IMR-90 (cell line): Measurements from ENCODE around the gene ABLIM3. TPM values are rescaled to one million over a fixed set of nuclear protein-coding genes. Genes with fewer than 3 reads are reported as not detected.

Experiments used
- ATAC-seq: fragments of 200-7000 bp; cut with Tn5 transposase; 2 replicates; pipeline ENCODE4 v1.9.1; 2020; ENCODE audit warnings: low read depth, mild to moderate bottlenecking, moderate library complexity
- BruUV-seq: library from RNA; stranded (reverse); fragments of 400-500 nt; replicated peaks from 2 replicates; lab custom pipeline; 2021; lab: Mats Ljungman, UMichigan
- CTCF ChIA-PET: fragments of 300-600 bp; formaldehyde crosslinking; extraction: SDS; loops from one replicate; lab custom pipeline; 2021; ENCODE audit warnings: antibody characterized with exemption; lab: Yijun Ruan, JAX
- POLR2A ChIA-PET: fragments of 300-600 bp; sonication (Branson Sonifier 250); formaldehyde crosslinking; loops from one replicate; lab custom pipeline; 2022; ENCODE audit warnings: antibody characterized with exemption; ENCODE audit not compliant: unreplicated experiment; lab: Charles Lee
- DNase-seq: peaks from one replicate; pipeline ENCODE4 v3.0.0; 2013
- H2AFZ ChIP-seq: replicated peaks from 2 replicates; pipeline ENCODE3; 2013; ENCODE audit warnings: low read length, mild to moderate bottlenecking; ENCODE audit not compliant: poor library complexity
- H2AK5ac ChIP-seq: 2 replicates; pipeline ENCODE4 v1.6.1; 2013; ENCODE audit warnings: low read depth, low read length, inconsistent platforms
- H2AK9ac ChIP-seq: replicated peaks from 2 replicates; pipeline ENCODE3; 2013; ENCODE audit warnings: mild to moderate bottlenecking, low read depth, low read length, moderate library complexity; ENCODE audit not compliant: poor library complexity
- H2BK120ac ChIP-seq: 2 replicates; pipeline ENCODE4 v1.6.1; 2013; ENCODE audit warnings: low read depth, low read length, inconsistent platforms
- H2BK15ac ChIP-seq: 3 replicates; pipeline ENCODE4 v1.6.1; 2013; ENCODE audit warnings: low read depth, low read length, inconsistent platforms
- H2BK20ac ChIP-seq: 2 replicates; pipeline ENCODE4 v1.6.1; 2013; ENCODE audit warnings: low read depth, mild to moderate bottlenecking, inconsistent platforms, low read length, moderate library complexity
- H2BK5ac ChIP-seq: 2 replicates; pipeline ENCODE4 v1.6.1; 2013; ENCODE audit warnings: mild to moderate bottlenecking, low read depth, low read length, inconsistent platforms; ENCODE audit not compliant: poor library complexity, severe bottlenecking
- H3K14ac ChIP-seq: replicated peaks from 2 replicates; pipeline ENCODE4 v1.6.1; 2013; ENCODE audit warnings: low read depth, low read length, inconsistent platforms
- H3K18ac ChIP-seq: 2 replicates; pipeline ENCODE4 v1.6.1; 2013; ENCODE audit warnings: low read depth, low read length, control low read depth
- H3K23ac ChIP-seq: 2 replicates; pipeline ENCODE4 v1.6.1; 2013; ENCODE audit warnings: low read depth, low read length, inconsistent platforms
- H3K27ac ChIP-seq: 2 replicates; pipeline ENCODE4 v1.5.1; 2013; ENCODE audit warnings: mild to moderate bottlenecking, control low read depth, low read length; ENCODE audit not compliant: insufficient read depth
- H3K27me3 ChIP-seq: 2 replicates; pipeline ENCODE4 v1.6.1; 2013; ENCODE audit warnings: low read length; ENCODE audit not compliant: control insufficient read depth, insufficient read depth
- H3K36me3 ChIP-seq: 2 replicates; pipeline ENCODE4 v1.6.1; 2013; ENCODE audit warnings: low read length, mixed read lengths; ENCODE audit not compliant: control insufficient read depth, insufficient read depth
- H3K4ac ChIP-seq: 2 replicates; pipeline ENCODE4 v1.6.1; 2013; ENCODE audit warnings: low read depth, low read length, inconsistent platforms
- H3K4me1 ChIP-seq: 2 replicates; pipeline ENCODE4 v1.6.1; 2013; ENCODE audit warnings: low read length, mixed read lengths; ENCODE audit not compliant: control insufficient read depth, insufficient read depth
- H3K4me2 ChIP-seq: 2 replicates; pipeline ENCODE4 v1.6.1; 2013; ENCODE audit warnings: low read depth, mild to moderate bottlenecking, control low read depth, low read length, moderate library complexity
- H3K4me3 ChIP-seq: 2 replicates; pipeline ENCODE4 v1.5.1; 2013; ENCODE audit warnings: low read depth, mild to moderate bottlenecking, control low read depth, low read length, moderate library complexity; ENCODE audit not compliant: insufficient read depth
- H3K56ac ChIP-seq: 2 replicates; pipeline ENCODE4 v1.6.1; 2013; ENCODE audit warnings: low read length, inconsistent platforms; ENCODE audit not compliant: insufficient read depth; ENCODE audit errors: extremely low read depth
- H3K79me1 ChIP-seq, 2 experiments: 2 replicates each; pipeline ENCODE4 v1.6.1; 2013; ENCODE audit warnings: low read length in 2 of 2, inconsistent platforms in 1 of 2, low read depth in 1 of 2
- H3K9ac ChIP-seq: 2 replicates; pipeline ENCODE4 v1.6.1; 2013; ENCODE audit warnings: low read depth, low read length, control low read depth
- H3K9me1 ChIP-seq: 2 replicates; pipeline ENCODE4 v1.6.1; 2013; ENCODE audit warnings: low read length, inconsistent platforms; ENCODE audit not compliant: insufficient read depth
- H3K9me3 ChIP-seq: 2 replicates; pipeline ENCODE4 v1.6.1; 2013; ENCODE audit warnings: low read length; ENCODE audit not compliant: control insufficient read depth, insufficient read depth
- H4K20me1 ChIP-seq: 2 replicates; pipeline ENCODE4 v1.6.1; 2013; ENCODE audit warnings: low read length, inconsistent platforms; ENCODE audit not compliant: insufficient read depth
- H4K5ac ChIP-seq: 2 replicates; pipeline ENCODE4 v1.6.1; 2013; ENCODE audit warnings: mild to moderate bottlenecking, low read depth, low read length, control low read depth
- H4K8ac ChIP-seq, 2 experiments: 2 replicates each; pipeline ENCODE4 v1.6.1; 2013; ENCODE audit warnings: low read depth in 2 of 2, low read length in 2 of 2, control low read depth in 1 of 2, inconsistent platforms in 1 of 2
- H4K91ac ChIP-seq: 2 replicates; pipeline ENCODE4 v1.6.1; 2013; ENCODE audit warnings: low read depth, low read length, inconsistent platforms; ENCODE audit not compliant: insufficient read depth
- BHLHE40 ChIP-seq: fragments of 150-350 bp; IDR thresholded peaks from 2 replicates; pipeline ENCODE4 v1.6.1; 2016; ENCODE audit warnings: mild to moderate bottlenecking, low read depth, low read length
- CEBPB ChIP-seq: IDR thresholded peaks from 2 replicates; pipeline ENCODE4 v1.6.1; 2012; ENCODE audit warnings: low read depth, low read length, improper control_type of control experiment
- CTCF ChIP-seq: conservative IDR thresholded peaks from 2 replicates; pipeline ENCODE4 v1.5.1; 2012; ENCODE audit warnings: mild to moderate bottlenecking, low read depth, low read length, improper control_type of control experiment
- MAFK ChIP-seq: IDR thresholded peaks from 2 replicates; pipeline ENCODE4 v1.6.1; 2012; ENCODE audit warnings: low read depth, low read length, improper control_type of control experiment
- MAZ ChIP-seq: IDR thresholded peaks from 2 replicates; pipeline ENCODE4 v1.6.1; 2012; ENCODE audit warnings: low read depth, mild to moderate bottlenecking, low read length, improper control_type of control experiment, moderate library complexity, borderline replicate concordance
- MXI1 ChIP-seq: IDR thresholded peaks from 2 replicates; pipeline ENCODE4 v1.6.1; 2012; ENCODE audit warnings: low read depth, mild to moderate bottlenecking, low read length, moderate library complexity, borderline replicate concordance
- NFE2L2 ChIP-seq: fragments of 150-350 bp; IDR thresholded peaks from 2 replicates; pipeline ENCODE4 v1.6.1; 2016; ENCODE audit warnings: low read depth, mild to moderate bottlenecking, low read length
- POLR2A ChIP-seq: IDR thresholded peaks from 2 replicates; pipeline ENCODE4 v1.6.1; 2012; ENCODE audit warnings: mild to moderate bottlenecking, low read depth, low read length
- RAD21 ChIP-seq: IDR thresholded peaks from 2 replicates; pipeline ENCODE4 v1.6.1; 2012; ENCODE audit warnings: low read length, improper control_type of control experiment
- RCOR1 ChIP-seq: IDR thresholded peaks from 2 replicates; pipeline ENCODE4 v1.6.1; 2012; ENCODE audit warnings: mild to moderate bottlenecking, low read length, improper control_type of control experiment; ENCODE audit not compliant: insufficient replicate concordance
- RFX5 ChIP-seq: IDR thresholded peaks from 2 replicates; pipeline ENCODE4 v1.8.0; 2012; ENCODE audit warnings: low read depth, mild to moderate bottlenecking, low read length, moderate library complexity
- SMC3 ChIP-seq: fragments of 150-350 bp; IDR thresholded peaks from 2 replicates; pipeline ENCODE4 v1.6.1; 2016; ENCODE audit warnings: low read depth, mild to moderate bottlenecking, antibody characterized with exemption, low read length, moderate library complexity
- WGBS, 2 experiments: methylation state at CpG; one replicate each; pipeline versions ENCODE4 v1.1.5 to v1.1.7; 2013; ENCODE audit warnings: missing lambda C conversion rate in 2 of 2; ENCODE audit not compliant: insufficient read length in 1 of 2; ENCODE audit errors: extremely low coverage in 2 of 2; 5-methylcytosine and 5-hydroxymethylcytosine counted together
- dilution Hi-C: fragments of 300-500 bp; cut with HindIII; formaldehyde crosslinking; loops from one replicate; pipeline ENCODE4 v1.14.3; 2018; ENCODE audit warnings: low sequenced_read_pairs; ENCODE audit not compliant: unreplicated experiment
- in situ Hi-C: fragments of 300-500 bp; cut with MboI; formaldehyde crosslinking; loops from 3 replicates; pipeline ENCODE4 v1.14.3; 2019; ENCODE audit warnings: low sequenced_read_pairs, inconsistent platforms, mixed read lengths
- intact Hi-C: fragments of 100-400 bp; cut with micrococcal nuclease; formaldehyde crosslinking; loops from 2 replicates; pipeline ENCODE4 v1.10.0; 2022
- polyA plus RNA-seq, 3 experiments: library from polyadenylated mRNA; depleted of rRNA; stranded (reverse); fragments of >200 nt; gene quantifications; 2 replicates each; pipeline ENCODE4 v1.2.3, GENCODE V29; 2012; ENCODE audit warnings: low replicate concordance in 1 of 3
- total RNA-seq: library from RNA; depleted of rRNA; stranded (reverse); fragments of >200 nt; gene quantifications from 2 replicates; pipeline ENCODE4 v1.2.3, GENCODE V29; 2012

The ABLIM3 gene
- total and polyA plus RNA-seq, 2 of the 4 experiments (the other 2 are of a cell fraction) = 33.3 to 69.9 TPM

GRCh38 chr5:149228618-149229297, 87.5 kb downstream of the ABLIM3 start (continued):
- peak; percentile 41; the same call in 1 of the 2 replicates for TF ChIP-seq POLR2A

- in situ Hi-C loops (loop anchor here (25.0 kb wide), 1 partner anchor 792 kb away; no protein-coding TSS in a partner anchor), dilution Hi-C loops (no loop called here), intact Hi-C loops (loop anchor here (1.0 to 5.0 kb wide), 6 partner anchors 88 to 487 kb away; partner anchors contain the start of genes ABLIM3 and SH3TC2)
- Histone ChIP-seq H3K18ac (no peak overlapping the region), H3K4me2 (no peak overlapping the region), H3K56ac (no peak overlapping the region; the same call in 1 of the 2 replicates), H3K27ac (no peak overlapping the region), H4K5ac (no peak overlapping the region), H3K9ac (no peak overlapping the region), H2BK20ac (no peak overlapping the region), H2AK9ac (peak overlapping the region; percentile 3), H3K23ac (no peak overlapping the region; the same call in 1 of the 2 replicates), H3K27me3 (no peaks in the 10 kb centered on the region), H2BK15ac (peak overlapping the region; percentile 9; the same call in 1 of the 3 replicates), H2BK5ac (peak overlapping the region; percentile 74), H3K14ac (no peak overlapping the region), H2AK5ac (0 out of 2 replicates have a peak overlapping the region, but pooled peaks have one; percentile 9), H4K20me1 (no peaks in the 10 kb centered on the region), H3K4ac (peak overlapping the region; percentile 46), H3K36me3 (peaks cover 24% of the 10 kb centered on the region), H3K79me1 (peaks cover 4 to 30% of the 10 kb centered on the region in 2 experiments; a peak in 2 of 4 replicates), H3K4me3 (no peak overlapping the region), H4K8ac (peak overlapping the region; percentile 20 to 39), H3K9me3 (no peaks in the 10 kb centered on the region), H2BK120ac (peak overlapping the region; percentile 10; the same call in 1 of the 2 replicates), H3K9me1 (no peaks in the 10 kb centered on the region), H4K91ac (peak overlapping the region; percentile 53; the same call in 1 of the 2 replicates), H2AFZ (no peak overlapping the region), H3K4me1 (peaks cover 8% of the 10 kb centered on the region)
- no TSS peak for BruUV-seq
- ChIA-PET POLR2A (no interaction called here), CTCF (interaction anchor here (0.8 to 2.5 kb wide), 6 partner anchors 23 to 115 kb away, joined by 3 to 11 read pairs (median 4); no protein-coding TSS in a partner anchor)
- ATAC-seq = no peak; the same call in 1 of the 2 replicates
- WGBS, 2 experiments = 40% methylated on average over 1 of the region's 6 CpGs; no CpG with 5 or more reads in 1 of the 2 experiments
- DNase-seq = no peak
- no peak for TF ChIP-seq RAD21
- TF ChIP-seq MAFK = no peak
- no peak for TF ChIP-seq RFX5
- TF ChIP-seq BHLHE40 = no peak
- no peak for TF ChIP-seq NFE2L2
- TF ChIP-seq RCOR1 = no peak
- no peak for TF ChIP-seq POLR2A
- no peak for TF ChIP-seq MAZ
- no peak for TF ChIP-seq CTCF
- no peak for TF ChIP-seq SMC3
- TF ChIP-seq MXI1 = no peak
- TF ChIP-seq CEBPB = no peak
Measured at GRCh38 chr5:149229298-149229937, 88.1 kb downstream of the ABLIM3 start.
